ENCODE measurements around the gene EXOG. TPM values are rescaled to one million over a fixed set of nuclear protein-coding genes. Genes with fewer than 3 reads are reported as not detected.

The EXOG gene
- total and polyA plus RNA-seq, 10 donors = 3.9 to 20.9 (median 18.1) TPM

DNA sequence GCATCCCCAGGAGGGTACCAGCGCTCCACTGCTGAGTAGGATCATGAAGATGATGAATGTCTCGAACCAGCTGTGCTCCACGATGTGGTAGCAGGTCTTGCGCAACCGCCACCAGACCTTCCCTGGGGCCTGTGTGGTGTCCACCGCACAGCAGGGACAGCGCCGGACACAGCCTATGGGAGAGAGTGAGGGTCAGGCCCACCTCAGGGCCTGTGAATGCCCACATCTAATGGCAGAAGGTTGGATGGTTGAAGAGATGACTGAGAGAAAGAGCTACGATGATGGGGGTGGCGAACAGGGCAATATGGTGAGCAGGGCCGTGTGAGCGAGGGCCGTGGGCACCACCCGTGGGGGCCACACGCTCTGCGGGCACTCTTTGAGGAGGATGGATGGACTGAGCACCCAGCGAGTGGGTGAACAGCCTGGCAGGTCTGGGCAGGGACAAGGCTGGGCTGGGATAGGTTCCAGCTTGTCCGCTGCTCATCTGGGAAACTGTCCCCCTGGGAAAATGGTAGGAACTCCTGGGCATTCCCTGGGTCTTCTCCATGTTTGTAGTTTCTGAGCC lies 79.2 kb downstream of the EXOG start:
- Histone ChIP-seq H3K4me1 (no peaks in the 10 kb centered on the region), H3K27me3 (replicated peaks in 1 of 7) (peaks cover 0 to 7% (median 0%) of the 10 kb centered on the region in 7 donors), H3K36me3 (no peaks in the 10 kb centered on the region), H3K4me3 (no peak overlapping the region), H3K9me3 (peaks cover 0 to 19% (median 7%) of the 10 kb centered on the region in 8 donors), H3K27ac (no peak overlapping the region)
- peak; percentile 44 for DNase-seq
- 85 to 94% (median 88%) methylated on average over 17 to 18 of the region's 18 CpGs for WGBS, 5 donors
- no peak for TF ChIP-seq POLR2AphosphoS5 (IDR thresholded peaks at IDR 0.05)
- TF ChIP-seq POLR2A (IDR thresholded peaks at IDR 0.05) = no peak
- TF ChIP-seq, protein P1, sequence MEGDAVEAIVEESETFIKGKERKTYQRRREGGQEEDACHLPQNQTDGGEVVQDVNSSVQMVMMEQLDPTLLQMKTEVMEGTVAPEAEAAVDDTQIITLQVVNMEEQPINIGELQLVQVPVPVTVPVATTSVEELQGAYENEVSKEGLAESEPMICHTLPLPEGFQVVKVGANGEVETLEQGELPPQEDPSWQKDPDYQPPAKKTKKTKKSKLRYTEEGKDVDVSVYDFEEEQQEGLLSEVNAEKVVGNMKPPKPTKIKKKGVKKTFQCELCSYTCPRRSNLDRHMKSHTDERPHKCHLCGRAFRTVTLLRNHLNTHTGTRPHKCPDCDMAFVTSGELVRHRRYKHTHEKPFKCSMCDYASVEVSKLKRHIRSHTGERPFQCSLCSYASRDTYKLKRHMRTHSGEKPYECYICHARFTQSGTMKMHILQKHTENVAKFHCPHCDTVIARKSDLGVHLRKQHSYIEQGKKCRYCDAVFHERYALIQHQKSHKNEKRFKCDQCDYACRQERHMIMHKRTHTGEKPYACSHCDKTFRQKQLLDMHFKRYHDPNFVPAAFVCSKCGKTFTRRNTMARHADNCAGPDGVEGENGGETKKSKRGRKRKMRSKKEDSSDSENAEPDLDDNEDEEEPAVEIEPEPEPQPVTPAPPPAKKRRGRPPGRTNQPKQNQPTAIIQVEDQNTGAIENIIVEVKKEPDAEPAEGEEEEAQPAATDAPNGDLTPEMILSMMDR (IDR thresholded peaks at IDR 0.05 in 8 of 11, conservative IDR thresholded peaks at IDR 0.05 in 3 of 11) = no peak
- intact Hi-C loops (cut with DNase I; ENCODE audit: low total_unique reads) = no loop called here

Small RNA genes within 50 kb of the gene (small RNA-seq; reads per million reads assigned to genes)
- 0 reads per million in 4 donors for gene RF00019

Other genes starting within 250 kb of the EXOG start
- gene SLC22A13, start 230.5 kb upstream of the EXOG start, total RNA-seq = 1 to 10 TPM in 1 of 7 donors, under 1 TPM in 6; 0.30 to 1.6 (median 0.52) TPM
- gene SLC22A13, start 230.5 kb upstream of the EXOG start, polyA plus RNA-seq = under 1 TPM in 2 of 3 donors, not detected in 1; 0.05 to 0.22 TPM
- under 1 TPM in 2 of 7 donors, not detected in 5; 0.19 to 0.60 TPM for gene SLC22A14, start 214.0 kb upstream of the EXOG start, total RNA-seq
- gene SLC22A14, start 214.0 kb upstream of the EXOG start, polyA plus RNA-seq = under 1 TPM in 2 of 3 donors, not detected in 1; 0.04 to 0.17 TPM
- 10 to 100 TPM in 1 of 7 donors, 1 to 10 TPM in 6; 1.8 to 12.3 (median 2.6) TPM for gene XYLB, start 149.6 kb upstream of the EXOG start, total RNA-seq
- under 1 TPM; 0.33 to 0.58 (median 0.42) TPM for gene XYLB, start 149.6 kb upstream of the EXOG start, polyA plus RNA-seq
- 1 to 10 TPM; 4.0 to 8.4 (median 6.0) TPM for gene ACVR2B, start 42.5 kb upstream of the EXOG start, total RNA-seq
- under 1 TPM; 0.28 to 0.67 (median 0.33) TPM for gene ACVR2B, start 42.5 kb upstream of the EXOG start, polyA plus RNA-seq
- gene SCN5A, start 153.3 kb downstream of the EXOG start, total RNA-seq = 1 to 10 TPM in 1 of 7 donors, under 1 TPM in 3, not detected in 3; 0.17 to 1.2 (median 0.48) TPM
- under 1 TPM; 0.02 to 0.06 (median 0.02) TPM for gene SCN5A, start 153.3 kb downstream of the EXOG start, polyA plus RNA-seq

Measured in spleen (tissue), 11 donors.